H9 (cell line): ENCODE data around the gene BEND5. TPM values are rescaled to one million over a fixed set of nuclear protein-coding genes. Genes with fewer than 3 reads are reported as not detected.

Experiments
- DNase-seq: peaks from one replicate; pipeline ENCODE4 v3.0.0-alpha.2; 2017
- H2AFZ ChIP-seq: one replicate; pipeline ENCODE4 v1.6.1; 2013; ENCODE audit warnings: mild to moderate bottlenecking, low read length, control low read depth, moderate library complexity
- H2AK5ac ChIP-seq: 2 replicates; pipeline ENCODE4 v1.6.1; 2013; ENCODE audit warnings: low read length, control low read depth, mixed read lengths; ENCODE audit not compliant: insufficient read length
- H2BK120ac ChIP-seq: one replicate; pipeline ENCODE4 v1.6.1; 2013; ENCODE audit warnings: low read depth, mild to moderate bottlenecking, low read length, control low read depth, inconsistent platforms; ENCODE audit not compliant: poor library complexity, severe bottlenecking
- H2BK12ac ChIP-seq: 2 replicates; pipeline ENCODE4 v1.6.1; 2013; ENCODE audit warnings: low read length, control low read depth, mixed read lengths, low read depth; ENCODE audit not compliant: insufficient read length
- H2BK15ac ChIP-seq: 2 replicates; pipeline ENCODE4 v1.6.1; 2013; ENCODE audit warnings: low read depth, low read length, control low read depth
- H2BK20ac ChIP-seq: one replicate; pipeline ENCODE4 v1.6.1; 2013; ENCODE audit warnings: low read depth, mild to moderate bottlenecking, low read length, control low read depth, inconsistent platforms; ENCODE audit not compliant: poor library complexity, severe bottlenecking
- H2BK5ac ChIP-seq: 2 replicates; pipeline ENCODE4 v1.6.1; 2013; ENCODE audit warnings: low read length, control low read depth, mixed read lengths; ENCODE audit not compliant: insufficient read length
- H3K14ac ChIP-seq: 2 replicates; pipeline ENCODE4 v1.6.1; 2013; ENCODE audit warnings: low read length, control low read depth; ENCODE audit not compliant: insufficient read depth
- H3K18ac ChIP-seq: 2 replicates; pipeline ENCODE4 v1.6.1; 2013; ENCODE audit warnings: low read depth, mild to moderate bottlenecking, mixed read lengths, low read length, control low read depth; ENCODE audit not compliant: insufficient read length
- H3K23ac ChIP-seq: 2 replicates; pipeline ENCODE4 v1.6.1; 2013; ENCODE audit warnings: low read length, control low read depth, mixed read lengths, low read depth; ENCODE audit not compliant: insufficient read length
- H3K23me2 ChIP-seq: 2 replicates; pipeline ENCODE4 v1.6.1; 2013; ENCODE audit warnings: low read depth, mild to moderate bottlenecking, mixed read lengths, low read length, control low read depth; ENCODE audit not compliant: insufficient read length, poor library complexity, severe bottlenecking
- H3K27ac ChIP-seq: 2 replicates; pipeline ENCODE4 v1.5.1; 2013; ENCODE audit warnings: low read length, control low read depth, mixed read lengths, low read depth; ENCODE audit not compliant: insufficient read length
- H3K27me3 ChIP-seq: 2 replicates; pipeline ENCODE4 v1.6.1; 2013; ENCODE audit warnings: low read length, control low read depth, inconsistent platforms; ENCODE audit not compliant: insufficient read depth
- H3K4ac ChIP-seq: 2 replicates; pipeline ENCODE4 v1.6.1; 2013; ENCODE audit warnings: low read depth, mild to moderate bottlenecking, control low read depth, inconsistent platforms, low read length, moderate library complexity
- H3K4me1 ChIP-seq: 2 replicates; pipeline ENCODE4 v1.6.1; 2013; ENCODE audit warnings: low read length, control low read depth, inconsistent platforms; ENCODE audit not compliant: insufficient read depth
- H3K4me2 ChIP-seq: 2 replicates; pipeline ENCODE4 v1.6.1; 2013; ENCODE audit warnings: low read length, control low read depth, mixed read lengths; ENCODE audit not compliant: insufficient read length, insufficient read depth
- H3K56ac ChIP-seq: 2 replicates; pipeline ENCODE4 v1.6.1; 2013; ENCODE audit warnings: low read depth, mild to moderate bottlenecking, mixed read lengths, low read length, control low read depth; ENCODE audit not compliant: insufficient read length
- H3K79me1 ChIP-seq: 2 replicates; pipeline ENCODE4 v1.6.1; 2013; ENCODE audit warnings: low read depth, mild to moderate bottlenecking, moderate library complexity, low read length, control low read depth, inconsistent platforms; ENCODE audit not compliant: insufficient read depth, poor library complexity, severe bottlenecking
- H3K79me2 ChIP-seq: 2 replicates; pipeline ENCODE4 v1.6.1; 2013; ENCODE audit warnings: low read length, control low read depth, inconsistent platforms; ENCODE audit not compliant: insufficient read depth
- H3K9ac ChIP-seq: 2 replicates; pipeline ENCODE4 v1.6.1; 2013; ENCODE audit warnings: low read length, control low read depth, mixed read lengths; ENCODE audit not compliant: insufficient read length; ENCODE audit errors: extremely low read depth
- H3K9me3 ChIP-seq: one replicate; pipeline ENCODE4 v1.6.1; 2013; ENCODE audit warnings: low read depth, low read length, inconsistent platforms; ENCODE audit not compliant: control insufficient read depth
- H3T11ph ChIP-seq: one replicate; pipeline ENCODE4 v1.6.1; 2013; ENCODE audit warnings: mild to moderate bottlenecking, low read length, control low read depth, inconsistent platforms
- H4K20me1 ChIP-seq: one replicate; pipeline ENCODE4 v1.6.1; 2013; ENCODE audit not compliant: control insufficient read depth, insufficient read length, insufficient read depth
- H4K5ac ChIP-seq: 2 replicates; pipeline ENCODE4 v1.6.1; 2013; ENCODE audit warnings: low read depth, mild to moderate bottlenecking, mixed read lengths, low read length, control low read depth; ENCODE audit not compliant: insufficient read length
- H4K8ac ChIP-seq: replicated peaks from 2 replicates; pipeline ENCODE4 v1.6.1; 2013; ENCODE audit warnings: low read length, control low read depth, mixed read lengths, low read depth; ENCODE audit not compliant: insufficient read length
- H4K91ac ChIP-seq: 2 replicates; pipeline ENCODE4 v1.6.1; 2013; ENCODE audit warnings: low read depth, mild to moderate bottlenecking, moderate library complexity, mixed read lengths, low read length, control low read depth; ENCODE audit not compliant: insufficient read length
- H3K27ac Mint-ChIP-seq, 3 experiments: 2 replicates in 2 of 3; 3 replicates in 1 of 3; pipeline ENCODE4 v1.8.0; 2020 to 2021; ENCODE audit warnings: mixed read lengths in 3 of 3, mild to moderate bottlenecking in 1 of 3, moderate library complexity in 1 of 3
- H3K27me3 Mint-ChIP-seq: 2 replicates; pipeline ENCODE4 v1.8.0; 2021; ENCODE audit warnings: low read depth, mild to moderate bottlenecking, moderate library complexity, mixed read lengths
- H3K36me3 Mint-ChIP-seq, 3 experiments: 2 replicates in 2 of 3; 3 replicates in 1 of 3; pipeline ENCODE4 v1.8.0; 2020 to 2021; ENCODE audit warnings: low read depth in 3 of 3, mixed read lengths in 3 of 3; ENCODE audit not compliant: insufficient read depth in 1 of 3
- H3K4me1 Mint-ChIP-seq, 2 experiments: 2 replicates each; pipeline ENCODE4 v1.8.0; 2020; ENCODE audit warnings: mixed read lengths in 2 of 2
- H3K4me3 Mint-ChIP-seq, 2 experiments: 2 replicates in 1 of 2; 3 replicates in 1 of 2; pipeline ENCODE4 v1.8.0; 2020 to 2021; ENCODE audit warnings: mild to moderate bottlenecking in 2 of 2, mixed read lengths in 2 of 2, moderate library complexity in 1 of 2
- H3K9me3 Mint-ChIP-seq, 2 experiments: 2 replicates in 1 of 2; 3 replicates in 1 of 2; pipeline ENCODE4 v1.8.0; 2020; ENCODE audit warnings: mild to moderate bottlenecking in 2 of 2, mixed read lengths in 2 of 2, moderate library complexity in 1 of 2
- WGBS: extraction: QIAGEN DNeasy Blood & Tissue Kit; methylation state at CpG from one replicate; pipeline ENCODE4 v1.1.7; 2013; ENCODE audit warnings: missing lambda C conversion rate, low lambda C conversion rate, mixed read lengths; ENCODE audit not compliant: insufficient read length; ENCODE audit errors: extremely low coverage; 5-methylcytosine and 5-hydroxymethylcytosine counted together
- total RNA-seq: library from RNA; stranded (reverse); gene quantifications from 2 replicates; pipeline ENCODE4 v1.2.1, GENCODE V29; 2021
- TF ChIP-seq, protein P1 (sequence below): fragments of 200-600 bp; sonication (generic); conservative IDR thresholded peaks from 3 replicates; pipeline ENCODE4 v1.8.0; 2021; ENCODE audit warnings: antibody characterized with exemption, mild to moderate bottlenecking

BEND5 gene
- total RNA-seq, 1 experiment from 2014 or later = 4.8 TPM

DNA sequence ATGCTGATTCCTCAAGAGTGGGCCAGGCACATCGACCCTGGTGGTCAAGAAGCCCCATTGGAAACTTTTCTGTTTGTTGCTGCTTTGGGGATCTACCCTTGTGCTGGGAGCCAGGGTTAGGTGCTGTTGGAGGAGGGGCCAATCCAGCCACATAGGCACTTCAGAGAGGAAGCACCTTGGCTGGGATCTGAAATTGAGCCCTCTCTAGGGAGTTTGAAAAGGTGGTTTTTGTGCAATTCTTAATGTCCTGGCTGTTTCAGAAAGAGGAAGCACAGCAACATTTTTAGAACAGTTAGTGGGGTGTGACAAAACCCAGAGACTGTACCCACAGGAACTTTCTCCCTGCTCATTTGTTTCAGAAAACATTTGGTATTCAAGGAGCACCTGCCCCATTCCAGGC lies 17.2 kb upstream of the BEND5 start:
- Histone ChIP-seq H3K79me2 (no peaks in the 10 kb centered on the region), H2BK120ac (no peak overlapping the region), H3K23me2 (no peaks in the 10 kb centered on the region), H4K5ac (no peak overlapping the region), H4K8ac (no peak overlapping the region), H2AK5ac (no peak overlapping the region), H2AFZ (no peak overlapping the region), H3K4me2 (no peak overlapping the region), H4K20me1 (no peaks in the 10 kb centered on the region), H3K27me3 (no peaks in the 10 kb centered on the region), H3K14ac (no peak overlapping the region), H2BK15ac (no peak overlapping the region), H3K9ac (no peak overlapping the region), H2BK5ac (no peak overlapping the region), H3K9me3 (no peaks in the 10 kb centered on the region), H3K27ac (no peak overlapping the region), H3K79me1 (no peaks in the 10 kb centered on the region), H3K56ac (no peak overlapping the region), H3T11ph (no peak overlapping the region), H2BK20ac (no peak overlapping the region), H3K18ac (no peak overlapping the region), H3K4ac (no peak overlapping the region), H2BK12ac (no peak overlapping the region), H3K4me1 (no peaks in the 10 kb centered on the region), H4K91ac (no peak overlapping the region), H3K23ac (no peak overlapping the region)
- Mint-ChIP-seq H3K27me3 (peaks cover 8% of the 10 kb centered on the region), H3K36me3 (no peaks in the 10 kb centered on the region), H3K27ac (no peak overlapping the region), H3K4me1 (peaks cover 5 to 9% of the 10 kb centered on the region in 2 experiments), H3K9me3 (no peaks in the 10 kb centered on the region), H3K4me3 (no peak overlapping the region)
- no peak for DNase-seq
- TF ChIP-seq, protein P1, sequence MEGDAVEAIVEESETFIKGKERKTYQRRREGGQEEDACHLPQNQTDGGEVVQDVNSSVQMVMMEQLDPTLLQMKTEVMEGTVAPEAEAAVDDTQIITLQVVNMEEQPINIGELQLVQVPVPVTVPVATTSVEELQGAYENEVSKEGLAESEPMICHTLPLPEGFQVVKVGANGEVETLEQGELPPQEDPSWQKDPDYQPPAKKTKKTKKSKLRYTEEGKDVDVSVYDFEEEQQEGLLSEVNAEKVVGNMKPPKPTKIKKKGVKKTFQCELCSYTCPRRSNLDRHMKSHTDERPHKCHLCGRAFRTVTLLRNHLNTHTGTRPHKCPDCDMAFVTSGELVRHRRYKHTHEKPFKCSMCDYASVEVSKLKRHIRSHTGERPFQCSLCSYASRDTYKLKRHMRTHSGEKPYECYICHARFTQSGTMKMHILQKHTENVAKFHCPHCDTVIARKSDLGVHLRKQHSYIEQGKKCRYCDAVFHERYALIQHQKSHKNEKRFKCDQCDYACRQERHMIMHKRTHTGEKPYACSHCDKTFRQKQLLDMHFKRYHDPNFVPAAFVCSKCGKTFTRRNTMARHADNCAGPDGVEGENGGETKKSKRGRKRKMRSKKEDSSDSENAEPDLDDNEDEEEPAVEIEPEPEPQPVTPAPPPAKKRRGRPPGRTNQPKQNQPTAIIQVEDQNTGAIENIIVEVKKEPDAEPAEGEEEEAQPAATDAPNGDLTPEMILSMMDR = no peak
- no CpG with 5 or more reads among the region's 1 CpG for WGBS
